ENCODE results near the gene METTL24. TPM values are rescaled to one million over a fixed set of nuclear protein-coding genes. Genes with fewer than 3 reads are reported as not detected.
"Not testable (repeated sequence)": the region's sequence is repeated elsewhere in the genome, so short reads cannot be mapped to it uniquely, and the experiment has no call there.

Gene METTL24
- total RNA-seq, 3 donors from 2014 or later, result not detected

DNA sequence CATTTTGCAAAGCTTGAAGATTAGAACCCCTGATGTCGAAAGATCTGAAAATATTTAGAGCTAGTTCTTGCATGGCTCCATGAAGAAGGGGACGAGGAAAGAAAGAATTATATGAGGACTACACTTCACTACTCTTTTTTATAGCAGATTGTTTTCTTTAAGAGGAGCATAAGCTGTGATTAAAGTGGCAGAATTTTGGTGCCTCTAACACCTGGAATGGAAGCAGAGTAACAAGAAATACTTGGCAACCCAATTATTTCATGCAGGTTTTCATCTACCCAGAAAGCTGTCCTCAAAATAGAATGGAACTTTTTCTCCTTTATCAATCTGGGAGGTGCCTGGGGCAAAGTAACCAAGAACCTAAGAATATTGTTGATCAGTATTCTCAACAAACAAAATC lies 4.0 kb downstream of the METTL24 start:
- DNase-seq, result no peak
- H3K4me1 Mint-ChIP-seq (ENCODE audit: low read depth), result peaks cover 11% of the 10 kb centered on the region
- peaks cover 37% of the 10 kb centered on the region for H3K27me3 Mint-ChIP-seq (ENCODE audit: low read depth)
- ATAC-seq, result no peak
- no peaks in the 10 kb centered on the region for H3K36me3 Mint-ChIP-seq (ENCODE audit: insufficient read depth)
- H3K9me3 Mint-ChIP-seq, result no peaks in the 10 kb centered on the region
- H3K4me3 Mint-ChIP-seq, result no peak overlapping the region

- peaks cover 31% of the 10 kb centered on the region for H3K27me3 Mint-ChIP-seq (ENCODE audit: low read depth)
- no peaks in the 10 kb centered on the region for H3K36me3 Mint-ChIP-seq (ENCODE audit: insufficient read depth)
- H3K4me1 Mint-ChIP-seq (ENCODE audit: low read depth), result peaks cover 11% of the 10 kb centered on the region
- H3K9me3 Mint-ChIP-seq, result no peaks in the 10 kb centered on the region
- ATAC-seq (no peak), DNase-seq (no peak)
- H3K4me3 Mint-ChIP-seq, result no peak overlapping the region
These were observed 4.6 kb downstream of the METTL24 start for GRCh38 chr6:110353457-110354001.

DNA sequence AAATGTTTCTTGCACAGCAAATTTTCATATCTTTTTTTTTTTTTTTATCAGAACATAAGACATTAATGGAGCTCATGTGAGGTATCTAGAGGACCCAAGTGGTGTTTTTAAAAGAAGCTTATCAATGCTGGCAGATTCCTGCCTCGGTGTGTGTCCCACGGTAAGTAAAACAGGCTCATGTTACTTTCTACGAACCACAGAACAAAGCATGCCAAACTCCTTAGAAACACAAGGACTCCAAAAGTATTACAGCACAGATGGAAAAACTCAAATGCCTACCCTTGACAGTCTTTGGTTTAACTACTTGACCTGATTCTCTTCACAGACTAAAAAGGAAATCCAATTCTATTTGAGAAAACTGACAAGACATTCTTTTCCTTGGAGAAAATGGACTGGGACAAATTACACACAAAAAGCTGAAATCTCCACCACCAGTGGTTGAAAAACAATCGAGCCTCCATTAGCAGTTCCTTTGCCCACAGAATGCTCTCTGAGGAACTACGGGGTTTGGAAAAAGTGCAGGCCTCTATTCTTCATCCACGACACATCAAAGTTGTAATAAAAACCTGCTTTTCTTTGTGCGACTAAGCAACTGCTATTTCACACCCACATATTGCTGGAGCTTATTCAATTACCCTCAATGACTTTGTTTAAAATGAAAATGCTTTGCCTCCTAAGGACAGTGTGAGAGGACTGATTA lies 5.4 kb downstream of the METTL24 start:
- Mint-ChIP-seq H3K4me1 (ENCODE audit: low read depth) (peaks cover 11% of the 10 kb centered on the region), H3K4me3 (no peak overlapping the region), H3K36me3 (ENCODE audit: insufficient read depth) (no peaks in the 10 kb centered on the region), H3K27me3 (ENCODE audit: low read depth) (peaks cover 29% of the 10 kb centered on the region), H3K9me3 (no peaks in the 10 kb centered on the region)
- ATAC-seq (no peak), DNase-seq (no peak)

DNA sequence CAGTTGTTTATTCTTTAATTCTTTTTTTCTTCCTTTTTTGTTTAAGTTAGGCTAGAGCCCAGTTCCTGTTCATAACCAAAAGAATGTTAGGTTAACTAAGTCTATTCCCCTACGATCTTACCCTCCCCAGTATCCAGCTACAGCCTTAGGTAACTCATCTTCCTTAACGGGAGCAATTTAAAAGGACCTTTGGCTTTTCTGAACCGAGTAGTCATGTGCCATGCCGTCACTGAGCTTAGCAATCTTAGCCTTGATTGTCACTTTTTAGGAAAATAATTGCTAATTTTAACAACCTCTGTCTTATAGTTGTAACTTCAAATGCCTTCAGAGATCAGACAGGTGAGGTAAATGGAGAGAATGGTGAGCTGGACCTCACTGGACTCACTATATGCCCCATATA lies 6.2 kb downstream of the METTL24 start:
- Mint-ChIP-seq H3K4me1 (ENCODE audit: low read depth) (peaks cover 6% of the 10 kb centered on the region), H3K27me3 (ENCODE audit: low read depth) (peaks cover 22% of the 10 kb centered on the region), H3K4me3 (no peak overlapping the region), H3K36me3 (ENCODE audit: insufficient read depth) (no peaks in the 10 kb centered on the region), H3K9me3 (no peaks in the 10 kb centered on the region)
- no peak for ATAC-seq
- no peak for DNase-seq

GRCh38 chr6:110351546-110351945 lies 6.6 kb downstream of the METTL24 start:
- peaks cover 18% of the 10 kb centered on the region for H3K27me3 Mint-ChIP-seq (ENCODE audit: low read depth)
- no peak overlapping the region for H3K4me3 Mint-ChIP-seq
- peaks cover 2% of the 10 kb centered on the region for H3K4me1 Mint-ChIP-seq (ENCODE audit: low read depth)
- ATAC-seq (no peak), DNase-seq (no peak)
- H3K36me3 Mint-ChIP-seq (ENCODE audit: insufficient read depth), result no peaks in the 10 kb centered on the region
- H3K9me3 Mint-ChIP-seq, result no peaks in the 10 kb centered on the region

DNA sequence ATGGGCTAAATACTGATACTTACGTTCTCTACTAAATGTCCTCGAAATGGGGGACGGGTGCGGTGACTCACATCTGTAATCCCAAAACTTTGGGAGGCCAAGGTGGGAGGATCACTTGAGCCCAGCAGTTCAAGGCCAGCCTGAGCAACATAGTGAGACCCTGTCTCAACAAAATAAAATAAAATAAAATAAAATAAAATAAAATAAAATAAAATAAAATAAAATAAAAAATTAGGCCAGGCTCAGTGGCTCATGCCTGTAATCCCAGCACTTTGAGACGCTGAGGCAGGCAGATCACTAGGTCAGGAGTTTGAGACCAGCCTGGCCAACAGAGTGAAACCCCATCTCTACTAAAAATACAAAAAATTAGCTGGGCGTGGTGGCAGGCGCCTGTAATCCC lies 7.6 kb downstream of the METTL24 start:
- not testable (repeated sequence) for H3K9me3 Mint-ChIP-seq; DNase-seq; H3K4me1 Mint-ChIP-seq (ENCODE audit: low read depth); H3K4me3 Mint-ChIP-seq; ATAC-seq; H3K36me3 Mint-ChIP-seq (ENCODE audit: insufficient read depth)
- H3K27me3 Mint-ChIP-seq (ENCODE audit: low read depth), result peaks cover 13% of the 10 kb centered on the region

DNA sequence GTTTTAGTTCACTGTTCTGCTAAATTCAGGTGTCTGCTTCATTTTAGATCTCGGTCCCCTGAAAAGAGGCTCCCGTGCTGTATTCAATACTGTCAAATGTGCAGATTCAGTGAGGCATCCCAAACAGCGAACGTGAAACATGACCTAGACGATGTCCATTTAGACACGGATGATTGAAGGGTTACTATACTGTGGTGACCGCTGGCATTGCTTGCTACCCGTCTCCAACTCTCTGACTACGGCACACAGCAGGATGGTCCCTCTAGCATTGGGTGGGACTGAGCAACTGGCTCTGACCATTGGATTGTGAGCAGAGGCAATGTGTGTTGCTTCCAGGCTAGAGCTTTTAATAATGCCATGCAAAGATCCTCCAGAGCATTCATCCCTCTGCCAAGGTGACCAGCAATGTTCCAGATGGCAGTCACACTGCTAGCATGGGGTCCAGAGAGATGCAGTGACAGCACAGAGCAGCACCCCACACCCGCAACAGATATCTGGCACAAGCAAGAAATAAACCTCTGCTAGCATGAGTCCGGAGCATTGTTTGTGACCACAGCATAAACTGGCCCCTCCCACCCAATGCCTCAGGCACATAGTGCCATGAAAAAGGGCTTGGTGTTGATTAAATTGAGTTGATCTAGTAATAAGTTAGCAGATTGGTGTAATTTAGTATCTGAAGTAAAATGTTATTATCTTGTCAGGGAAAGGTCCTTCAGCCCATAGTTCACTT lies 9.0 kb downstream of the METTL24 start:
- H3K36me3 Mint-ChIP-seq (ENCODE audit: insufficient read depth), result no peaks in the 10 kb centered on the region
- no peak for ATAC-seq
- H3K27me3 Mint-ChIP-seq (ENCODE audit: low read depth), result peaks cover 4% of the 10 kb centered on the region
- H3K9me3 Mint-ChIP-seq, result no peaks in the 10 kb centered on the region
- DNase-seq, result no peak
- H3K4me3 Mint-ChIP-seq, result no peak overlapping the region
- no peaks in the 10 kb centered on the region for H3K4me1 Mint-ChIP-seq (ENCODE audit: low read depth)

GRCh38 chr6:110345025-110345424 lies 13.1 kb downstream of the METTL24 start:
- Mint-ChIP-seq H3K4me1 (ENCODE audit: low read depth) (no peaks in the 10 kb centered on the region), H3K9me3 (no peaks in the 10 kb centered on the region), H3K36me3 (ENCODE audit: insufficient read depth) (no peaks in the 10 kb centered on the region), H3K4me3 (no peak overlapping the region), H3K27me3 (ENCODE audit: low read depth) (peaks cover 5% of the 10 kb centered on the region)
- DNase-seq (no peak), ATAC-seq (no peak)

DNA sequence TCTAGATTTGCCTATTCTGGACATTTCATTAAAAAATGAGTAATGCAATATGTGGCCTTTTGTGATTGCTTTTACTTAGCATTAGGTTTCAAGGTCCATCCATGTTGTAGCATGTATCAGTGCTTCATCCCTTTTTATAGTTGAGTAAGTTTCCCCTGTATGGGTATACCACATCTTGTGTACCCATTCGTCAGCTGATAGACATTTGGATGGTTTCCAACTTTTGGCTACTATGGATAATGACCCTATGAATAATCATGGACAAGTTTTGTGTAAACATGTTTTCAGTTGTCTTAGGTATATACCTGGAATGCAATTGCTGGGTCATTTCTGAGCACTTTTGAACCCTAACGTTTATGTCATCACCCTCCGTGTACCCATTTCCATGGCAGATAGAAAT lies 15.4 kb downstream of the METTL24 start:
- no peaks in the 10 kb centered on the region for H3K4me1 Mint-ChIP-seq (ENCODE audit: low read depth)
- no peak for DNase-seq
- no peaks in the 10 kb centered on the region for H3K36me3 Mint-ChIP-seq (ENCODE audit: insufficient read depth)
- no peaks in the 10 kb centered on the region for H3K9me3 Mint-ChIP-seq
- no peak overlapping the region for H3K4me3 Mint-ChIP-seq
- ATAC-seq, result no peak
- peaks cover 5% of the 10 kb centered on the region for H3K27me3 Mint-ChIP-seq (ENCODE audit: low read depth)

DNA sequence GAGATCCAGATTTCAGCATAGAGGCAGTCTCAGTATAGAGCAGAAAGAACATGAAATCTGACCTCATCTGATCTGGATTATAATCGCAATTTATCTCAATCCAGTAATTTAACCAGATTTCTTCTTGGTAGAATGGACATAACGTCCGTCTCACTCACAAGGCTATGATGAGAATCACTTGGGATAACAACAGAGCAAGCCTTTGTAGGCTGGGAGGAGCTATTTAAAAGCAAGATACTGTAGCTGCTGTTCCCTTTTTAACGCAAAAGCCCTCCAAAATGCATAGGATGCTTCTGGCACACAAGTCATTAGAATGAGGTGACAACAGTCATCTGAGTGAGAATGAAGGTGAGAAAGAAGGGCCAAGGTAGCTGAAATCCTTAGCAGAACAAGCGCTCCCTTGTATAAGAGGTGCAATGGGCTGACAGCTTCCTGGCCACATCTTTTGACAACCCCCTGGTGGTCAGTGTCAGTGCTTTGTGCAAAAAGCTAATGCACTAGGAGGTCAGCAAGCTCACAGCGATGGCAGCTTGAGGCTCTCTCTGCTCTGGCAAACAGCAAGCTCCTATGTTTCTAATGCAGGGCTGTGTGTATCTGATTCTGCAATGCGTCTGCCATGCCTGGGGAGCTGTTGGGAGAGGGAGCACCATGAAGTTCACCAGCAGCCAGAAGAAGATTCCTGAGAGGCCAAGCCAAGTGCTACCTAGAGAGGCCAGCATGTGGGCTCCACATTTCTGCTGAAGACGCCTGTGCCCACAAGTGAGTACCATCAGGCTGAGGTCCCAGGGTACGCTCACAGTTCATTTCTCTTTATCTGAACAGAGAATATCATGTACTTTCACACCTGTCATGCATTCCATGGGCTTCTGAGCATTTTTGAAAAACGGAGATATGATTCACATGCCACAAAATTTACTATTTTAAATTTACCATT lies 16.2 kb downstream of the METTL24 start:
- Mint-ChIP-seq H3K4me3 (no peak overlapping the region), H3K36me3 (ENCODE audit: insufficient read depth) (no peaks in the 10 kb centered on the region), H3K27me3 (ENCODE audit: low read depth) (peaks cover 5% of the 10 kb centered on the region), H3K4me1 (ENCODE audit: low read depth) (no peaks in the 10 kb centered on the region), H3K9me3 (no peaks in the 10 kb centered on the region)
- no peak for ATAC-seq
- no peak for DNase-seq

- H3K4me3 Mint-ChIP-seq, result no peak overlapping the region
- H3K27me3 Mint-ChIP-seq (ENCODE audit: low read depth), result peaks cover 9% of the 10 kb centered on the region
- H3K9me3 Mint-ChIP-seq, result no peaks in the 10 kb centered on the region
- ATAC-seq (no peak), DNase-seq (no peak)
- H3K4me1 Mint-ChIP-seq (ENCODE audit: low read depth), result no peaks in the 10 kb centered on the region
- H3K36me3 Mint-ChIP-seq (ENCODE audit: insufficient read depth), result no peaks in the 10 kb centered on the region
These were observed 17.1 kb downstream of the METTL24 start for GRCh38 chr6:110341067-110341466.

DNA sequence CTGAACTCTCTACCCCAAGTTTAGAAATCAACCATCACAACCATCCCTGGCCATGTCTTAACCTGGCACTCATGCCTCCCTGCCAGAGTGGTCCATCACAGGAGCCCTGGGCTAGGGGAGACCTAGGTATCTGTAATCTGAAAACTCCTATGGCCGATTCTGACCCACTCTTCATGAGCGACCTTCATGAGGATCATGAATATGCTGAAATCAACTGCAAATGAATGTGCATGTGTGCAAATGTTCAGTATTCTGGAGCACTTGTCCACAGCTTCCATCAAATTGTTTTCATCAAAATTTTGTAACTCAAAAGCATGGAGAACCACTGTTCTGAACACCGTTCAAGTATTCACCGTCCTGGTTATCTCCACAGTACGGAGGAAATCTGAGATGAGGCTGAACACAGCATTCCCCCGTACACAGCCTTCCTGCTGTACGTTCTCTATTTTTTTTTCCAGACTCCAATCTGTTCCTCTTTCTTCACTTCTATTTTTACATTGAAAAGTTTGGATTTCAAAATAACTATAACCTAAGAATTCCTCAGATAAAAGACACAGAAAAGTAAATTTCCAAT lies 17.7 kb downstream of the METTL24 start:
- Mint-ChIP-seq H3K27me3 (ENCODE audit: low read depth) (peaks cover 9% of the 10 kb centered on the region), H3K9me3 (no peaks in the 10 kb centered on the region)
- DNase-seq, result no peak

DNA sequence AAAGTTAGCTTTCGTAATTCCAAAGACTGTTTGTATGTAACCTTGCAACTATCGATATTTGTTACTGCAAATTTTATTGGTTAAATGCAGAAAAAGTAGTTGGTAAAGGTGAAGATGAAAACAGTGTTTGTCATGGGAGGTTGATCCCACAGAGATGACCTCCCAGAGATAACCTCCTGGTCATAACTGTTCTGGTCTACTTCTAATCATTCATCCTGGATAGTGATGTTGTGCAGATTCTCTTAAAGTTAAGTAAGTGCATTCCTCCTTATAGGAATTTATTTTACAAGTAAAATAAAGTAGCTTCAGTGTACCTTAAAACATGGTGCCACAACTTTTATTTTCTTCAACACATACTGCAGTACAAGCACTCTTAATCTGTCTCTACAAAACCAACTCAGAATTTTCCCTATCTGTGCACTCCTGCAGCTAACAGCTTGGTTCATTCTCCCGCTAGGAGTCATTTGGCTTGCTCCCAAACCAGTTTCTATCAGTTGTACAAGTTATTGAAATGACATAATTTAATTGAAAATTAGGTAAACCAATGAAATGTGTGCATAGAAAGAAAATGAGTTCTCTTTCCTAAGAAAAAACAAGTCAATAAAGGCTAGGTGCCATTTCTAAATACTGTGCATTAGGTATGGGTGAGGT lies 19.2 kb downstream of the METTL24 start:
- Mint-ChIP-seq H3K36me3 (ENCODE audit: insufficient read depth) (no peaks in the 10 kb centered on the region), H3K27me3 (ENCODE audit: low read depth) (peaks cover 11% of the 10 kb centered on the region), H3K4me1 (ENCODE audit: low read depth) (no peaks in the 10 kb centered on the region), H3K9me3 (no peaks in the 10 kb centered on the region), H3K4me3 (no peak overlapping the region)
- ATAC-seq, result no peak
- DNase-seq, result no peak

More for the DNA sequence above, 17.7 kb downstream of the METTL24 start:
- Mint-ChIP-seq H3K4me1 (ENCODE audit: low read depth) (no peaks in the 10 kb centered on the region), H3K36me3 (ENCODE audit: insufficient read depth) (no peaks in the 10 kb centered on the region), H3K4me3 (no peak overlapping the region)
- no peak for ATAC-seq

Data from activated T-cell treated with anti-CD3 and anti-CD28 coated beads, Interleukin-2, amount 50 U/mL, for 4 hours (primary cell).